Neuronal stem cell (in vitro differentiated cells): ENCODE measurements around the gene C2orf42.
"Not testable (repeated sequence)": the region's sequence is repeated elsewhere in the genome, so short reads cannot be mapped to it uniquely, and the experiment has no call there.

Experiments
- DNase-seq: peaks from one replicate; pipeline ENCODE4 v3.0.0-alpha.2; 2013; ENCODE audit warnings: low spot score
- H2AFZ ChIP-seq: one replicate; pipeline ENCODE4 v1.6.1; 2013; ENCODE audit warnings: mild to moderate bottlenecking, low read length, inconsistent platforms
- H2AK5ac ChIP-seq: 2 replicates; pipeline ENCODE4 v1.6.1; 2013; ENCODE audit warnings: low read depth, mild to moderate bottlenecking, inconsistent platforms, low read length, moderate library complexity, mixed read lengths
- H2BK120ac ChIP-seq: 2 replicates; pipeline ENCODE4 v1.6.1; 2013; ENCODE audit warnings: low read depth, mild to moderate bottlenecking, inconsistent platforms, low read length, moderate library complexity, mixed read lengths
- H2BK12ac ChIP-seq: one replicate; pipeline ENCODE4 v1.6.1; 2013; ENCODE audit warnings: low read length, inconsistent platforms
- H2BK15ac ChIP-seq: 2 replicates; pipeline ENCODE4 v1.6.1; 2013; ENCODE audit warnings: mild to moderate bottlenecking, low read length, inconsistent platforms, mixed read lengths
- H2BK5ac ChIP-seq: one replicate; pipeline ENCODE4 v1.6.1; 2013; ENCODE audit warnings: inconsistent platforms, mild to moderate bottlenecking, low read length, moderate library complexity
- H3K14ac ChIP-seq: one replicate; pipeline ENCODE4 v1.6.1; 2013; ENCODE audit warnings: low read length, inconsistent platforms
- H3K18ac ChIP-seq: 2 replicates; pipeline ENCODE4 v1.6.1; 2013; ENCODE audit warnings: low read length, inconsistent platforms
- H3K23ac ChIP-seq: 2 replicates; pipeline ENCODE4 v1.6.1; 2013; ENCODE audit warnings: low read depth, mild to moderate bottlenecking, mixed read lengths, low read length, inconsistent platforms; ENCODE audit not compliant: poor library complexity
- H3K27ac ChIP-seq: replicated peaks from 3 replicates; pipeline ENCODE4 v1.5.1; 2013; ENCODE audit warnings: low read length, inconsistent platforms
- H3K27me3 ChIP-seq, 3 experiments: 2 replicates each; pipeline ENCODE4 v1.6.1; 2013; ENCODE audit warnings: low read length in 3 of 3, mild to moderate bottlenecking in 2 of 3, inconsistent platforms in 1 of 3, low read depth in 1 of 3, mixed read lengths in 1 of 3, moderate library complexity in 1 of 3; ENCODE audit not compliant: control insufficient read depth in 3 of 3, insufficient read depth in 3 of 3
- H3K36me3 ChIP-seq, 2 donors: replicated peaks in 1 of 2; 2 replicates each; pipeline ENCODE4 v1.6.1; 2013; ENCODE audit warnings: low read length in 2 of 2; ENCODE audit not compliant: control insufficient read depth in 2 of 2, insufficient read depth in 2 of 2
- H3K4ac ChIP-seq: 2 replicates; pipeline ENCODE4 v1.6.1; 2013; ENCODE audit warnings: inconsistent platforms, mild to moderate bottlenecking, low read length, moderate library complexity
- H3K4me1 ChIP-seq, 2 donors: 1 replicate in 1 of 2; 2 replicates in 1 of 2; pipeline ENCODE4 v1.6.1; 2013; ENCODE audit warnings: low read length in 2 of 2, low read depth in 1 of 2; ENCODE audit not compliant: control insufficient read depth in 2 of 2, insufficient read depth in 1 of 2
- H3K4me2 ChIP-seq: one replicate; pipeline ENCODE4 v1.6.1; 2013; ENCODE audit warnings: mild to moderate bottlenecking, low read length, inconsistent platforms; ENCODE audit not compliant: insufficient read depth, poor library complexity, severe bottlenecking
- H3K4me3 ChIP-seq, 2 donors: 2 replicates each; pipeline ENCODE4 v1.5.1; 2013; ENCODE audit warnings: low read length in 2 of 2, mild to moderate bottlenecking in 2 of 2, inconsistent platforms in 1 of 2, moderate library complexity in 1 of 2
- H3K79me1 ChIP-seq: one replicate; pipeline ENCODE4 v1.6.1; 2013; ENCODE audit warnings: low read depth, mild to moderate bottlenecking, inconsistent platforms, low read length, moderate library complexity
- H3K9ac ChIP-seq: one replicate; pipeline ENCODE4 v1.6.1; 2013; ENCODE audit warnings: mild to moderate bottlenecking, low read depth, low read length, inconsistent platforms; ENCODE audit not compliant: poor library complexity
- H3K9me3 ChIP-seq, 2 donors: replicated peaks in 1 of 2; 2 replicates each; pipeline versions ENCODE3 to v1.6.1; 2013; ENCODE audit warnings: low read length in 2 of 2, mild to moderate bottlenecking in 2 of 2, inconsistent platforms in 1 of 2, low read depth in 1 of 2, mixed read lengths in 1 of 2, moderate library complexity in 1 of 2; ENCODE audit not compliant: control insufficient read depth in 2 of 2, insufficient read depth in 1 of 2
- H4K8ac ChIP-seq: one replicate; pipeline ENCODE4 v1.6.1; 2013; ENCODE audit warnings: low read depth, mild to moderate bottlenecking, inconsistent platforms, low read length, moderate library complexity
- H4K91ac ChIP-seq: one replicate; pipeline ENCODE4 v1.6.1; 2013; ENCODE audit warnings: low read length, low read depth, mild to moderate bottlenecking, inconsistent platforms; ENCODE audit not compliant: poor library complexity
- WGBS, 2 donors: extraction: QIAGEN DNeasy Blood & Tissue Kit; methylation state at CpG; one replicate each; pipeline ENCODE4 v1.1.7; 2013; ENCODE audit warnings: missing lambda C conversion rate in 2 of 2, mixed read lengths in 1 of 2; ENCODE audit not compliant: insufficient read length in 2 of 2, insufficient replicate concordance in 1 of 2; ENCODE audit errors: extremely low coverage in 2 of 2; 5-methylcytosine and 5-hydroxymethylcytosine counted together

Gene C2orf42

DNA sequence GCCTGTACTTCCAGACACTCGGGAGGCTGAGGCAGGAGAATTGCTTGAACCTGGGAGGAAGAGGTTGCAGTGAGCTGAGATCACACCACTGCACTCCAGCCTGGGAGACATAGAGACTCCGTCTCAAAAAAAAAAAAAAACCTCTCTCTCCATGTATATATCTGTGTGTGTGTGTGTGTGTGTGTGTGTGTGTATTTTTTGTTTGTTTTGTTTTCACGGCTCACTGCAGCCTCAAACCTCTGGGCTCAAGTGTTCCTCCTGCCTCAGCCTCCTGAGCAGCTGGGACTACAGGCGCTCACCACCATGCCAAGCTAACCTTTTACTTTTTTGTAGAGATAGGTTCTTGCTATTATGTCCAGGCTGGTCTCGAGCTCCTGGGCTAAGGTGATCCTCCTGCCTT is 80.4 kb downstream of the C2orf42 start:
- H3K18ac ChIP-seq, H3K27me3 ChIP-seq, H2BK5ac ChIP-seq, H3K4me3 ChIP-seq, H2BK120ac ChIP-seq, H3K36me3 ChIP-seq, H2BK12ac ChIP-seq, H3K9ac ChIP-seq, H2AFZ ChIP-seq, H3K9me3 ChIP-seq, DNase-seq, H3K4ac ChIP-seq, H3K23ac ChIP-seq, H3K27ac ChIP-seq, H3K4me2 ChIP-seq, H4K91ac ChIP-seq, H4K8ac ChIP-seq, H3K79me1 ChIP-seq, H3K14ac ChIP-seq, H2BK15ac ChIP-seq, H2AK5ac ChIP-seq: not testable (repeated sequence)
- peaks cover 14 to 17% of the 10 kb centered on the region in 2 donors for H3K4me1 ChIP-seq
- WGBS, 2 donors: no CpG with 5 or more reads among the region's 5 CpGs

DNA sequence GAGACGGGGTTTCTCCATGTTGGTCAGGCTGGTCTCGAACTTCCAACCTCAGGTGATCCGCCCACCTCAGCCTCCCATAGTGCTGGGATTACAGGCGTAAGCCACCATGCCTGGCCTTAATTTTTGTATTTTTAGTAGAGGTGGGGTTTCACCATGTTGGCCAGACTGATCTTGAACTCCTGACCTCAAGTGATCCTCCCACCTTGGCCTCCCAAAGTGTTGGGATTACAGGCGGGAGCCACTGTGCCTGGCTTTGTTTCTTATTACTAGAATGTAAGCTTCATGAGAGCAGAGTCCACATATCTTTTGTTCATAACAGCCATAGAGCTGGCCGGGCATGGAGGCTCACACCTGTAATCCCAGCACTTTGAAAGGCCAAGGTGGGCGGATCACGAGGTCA is 84.7 kb downstream of the C2orf42 start:
- not testable (repeated sequence) for H2BK120ac ChIP-seq, H3K79me1 ChIP-seq, H3K14ac ChIP-seq, H2BK12ac ChIP-seq, H2AFZ ChIP-seq, H3K9ac ChIP-seq, H4K8ac ChIP-seq, H3K18ac ChIP-seq, H3K4me2 ChIP-seq, H2BK5ac ChIP-seq, DNase-seq, H3K4ac ChIP-seq, H3K4me3 ChIP-seq, H3K27me3 ChIP-seq, H4K91ac ChIP-seq, H3K23ac ChIP-seq, H2BK15ac ChIP-seq, H3K36me3 ChIP-seq, H3K27ac ChIP-seq, H3K9me3 ChIP-seq, H2AK5ac ChIP-seq
- no CpG with 5 or more reads among the region's 8 CpGs for WGBS, 2 donors
- peaks cover 8 to 18% of the 10 kb centered on the region in 2 donors for H3K4me1 ChIP-seq

DNA sequence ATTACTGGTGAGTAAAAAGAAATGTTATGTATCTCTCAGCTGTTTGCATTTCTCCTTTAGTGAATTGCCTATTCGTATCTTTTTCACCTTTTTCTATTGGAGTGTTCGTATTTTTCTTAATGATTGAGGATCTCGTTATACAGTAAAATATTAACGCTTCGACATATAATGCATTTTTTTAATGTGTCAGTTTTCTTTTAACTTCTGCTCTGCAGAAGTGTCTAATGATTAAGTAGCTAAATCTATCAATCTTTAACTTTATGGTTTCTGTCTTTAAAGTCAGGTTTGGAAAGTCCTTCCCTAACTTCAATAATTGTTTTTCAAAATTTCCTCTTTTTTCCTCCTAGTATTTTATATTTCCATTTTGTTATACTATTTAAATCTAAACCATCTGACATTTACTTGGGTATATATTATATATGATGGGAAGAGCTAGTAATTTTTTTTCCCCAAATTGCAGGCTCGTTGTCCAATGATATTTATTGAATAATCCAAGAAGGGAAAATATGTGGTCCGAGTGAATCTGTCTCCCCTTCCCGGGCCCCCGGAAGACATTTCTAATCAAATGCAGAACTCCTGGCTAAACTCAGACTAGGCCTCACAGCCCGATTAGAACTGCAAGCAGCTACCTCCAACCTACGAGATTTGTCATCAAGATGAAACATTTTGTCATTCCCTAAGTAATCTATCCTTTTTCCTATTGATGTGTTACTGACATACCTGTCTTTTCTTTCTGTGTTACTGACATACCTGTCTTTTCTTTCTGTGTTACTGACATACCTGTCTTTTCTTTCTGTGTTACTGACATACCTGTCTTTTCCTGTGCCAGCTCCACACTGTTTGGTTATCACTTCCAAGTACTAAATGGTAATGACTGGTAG is 86.3 kb downstream of the C2orf42 start:
- no peaks in the 10 kb centered on the region for H3K36me3 ChIP-seq
- no peak overlapping the region for H2BK15ac ChIP-seq
- no peak overlapping the region for H2BK12ac ChIP-seq
- H3K4me2 ChIP-seq: no peak overlapping the region
- no peaks in the 10 kb centered on the region for H3K27me3 ChIP-seq
- H2AK5ac ChIP-seq: no peak overlapping the region
- H2BK120ac ChIP-seq: no peak overlapping the region
- H2BK5ac ChIP-seq: no peak overlapping the region
- H3K18ac ChIP-seq: no peak overlapping the region
- no peak for DNase-seq
- WGBS, 2 donors: no CpG with 5 or more reads among the region's 11 CpGs
- no peak overlapping the region for H4K8ac ChIP-seq
- H3K4me3 ChIP-seq: peak overlapping the region in 1 of 2 donors; percentile 39
- H3K79me1 ChIP-seq: no peaks in the 10 kb centered on the region
- H3K4ac ChIP-seq: no peak overlapping the region
- H4K91ac ChIP-seq: no peak overlapping the region
- no peak overlapping the region for H3K27ac ChIP-seq
- H2AFZ ChIP-seq: peak overlapping the region; percentile 89
- H3K9me3 ChIP-seq: no peaks in the 10 kb centered on the region
- H3K14ac ChIP-seq: no peak overlapping the region
- H3K23ac ChIP-seq: no peak overlapping the region
- peaks cover 8 to 18% of the 10 kb centered on the region in 2 donors for H3K4me1 ChIP-seq
- H3K9ac ChIP-seq: no peak overlapping the region

DNA sequence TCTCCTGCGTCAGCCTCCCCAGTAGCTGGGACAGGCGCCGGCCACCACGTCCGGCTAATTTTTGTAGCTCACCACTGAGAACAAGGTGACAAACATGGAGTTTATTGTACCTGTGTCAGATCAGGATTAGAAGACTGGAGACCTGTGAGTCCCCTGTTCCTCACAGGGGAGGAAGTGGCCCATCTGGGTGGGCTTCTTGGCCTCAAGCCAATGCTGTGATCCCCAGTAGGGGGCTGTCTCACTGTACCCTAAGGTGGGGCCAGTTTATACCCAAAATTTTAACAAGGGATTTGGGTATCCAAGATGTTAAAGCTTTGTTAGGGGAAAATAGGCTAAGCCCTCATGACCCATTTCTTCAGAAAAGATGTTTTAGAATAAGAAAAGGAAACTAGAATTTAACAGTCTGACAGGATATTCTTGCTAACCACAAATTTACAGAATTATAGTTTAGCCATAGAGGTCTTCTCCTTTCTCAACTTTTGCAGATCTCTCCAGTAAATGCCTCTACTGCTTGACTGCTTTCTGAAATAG is 87.2 kb downstream of the C2orf42 start:
- Histone ChIP-seq H4K8ac (no peak overlapping the region), H2AK5ac (no peak overlapping the region), H3K14ac (no peak overlapping the region), H3K9ac (no peak overlapping the region), H3K79me1 (no peaks in the 10 kb centered on the region), H3K4me3 (no peak overlapping the region), H3K36me3 (no peaks in the 10 kb centered on the region), H3K9me3 (no peaks in the 10 kb centered on the region), H3K23ac (no peak overlapping the region), H3K4me2 (no peak overlapping the region), H3K27ac (no peak overlapping the region), H3K4ac (no peak overlapping the region), H2BK15ac (no peak overlapping the region), H3K18ac (no peak overlapping the region), H2BK120ac (no peak overlapping the region), H2AFZ (peak overlapping the region; percentile 89), H2BK12ac (no peak overlapping the region), H2BK5ac (no peak overlapping the region), H3K27me3 (no peaks in the 10 kb centered on the region), H4K91ac (no peak overlapping the region), H3K4me1 (peaks cover 7 to 15% of the 10 kb centered on the region in 2 donors)
- WGBS, 2 donors: no CpG with 5 or more reads among the region's 5 CpGs
- no peak for DNase-seq
